H1 (cell line): ENCODE results near the gene S100A13. TPM values are rescaled to one million over a fixed set of nuclear protein-coding genes. Genes with fewer than 3 reads are reported as not detected.

Experiments
- CTCF ChIA-PET: fragments of 300-600 bp; sonication (Branson Sonifier 250); formaldehyde crosslinking; loops from one replicate; lab custom pipeline; 2021; ENCODE audit not compliant: partially characterized antibody; lab: Charles Lee
- POLR2A ChIA-PET: fragments of 300-600 bp; sonication (Branson Sonifier 250); formaldehyde crosslinking; loops from one replicate; lab custom pipeline; 2021; ENCODE audit warnings: inconsistent platforms; ENCODE audit not compliant: partially characterized antibody; lab: Charles Lee
- DNase-seq, 2 experiments: peaks; one replicate each; pipeline versions ENCODE4 v3.0.0 to v3.0.0-alpha.2; 2010 to 2022; ENCODE audit warnings: low spot score in 2 of 2, low read depth in 1 of 2, mixed read lengths in 1 of 2
- FAIRE-seq: peaks from 2 replicates; lab custom pipeline; 2011; peaks lifted over from hg19 to GRCh38; lab: Jason Lieb, UNC
- H2AFZ ChIP-seq: 2 replicates; pipeline ENCODE4 v1.8.1; 2012; ENCODE audit warnings: low read length, inconsistent platforms
- H2AK5ac ChIP-seq: 2 replicates; pipeline ENCODE4 v1.6.1; 2013; ENCODE audit warnings: low read depth, low read length
- H2BK120ac ChIP-seq: replicated peaks from 2 replicates; pipeline ENCODE3; 2013; ENCODE audit warnings: low read depth, low read length, inconsistent platforms
- H2BK12ac ChIP-seq: 2 replicates; pipeline ENCODE4 v1.6.1; 2013; ENCODE audit warnings: low read depth, low read length
- H2BK15ac ChIP-seq: 2 replicates; pipeline ENCODE4 v1.6.1; 2013; ENCODE audit warnings: low read length
- H2BK20ac ChIP-seq: 2 replicates; pipeline ENCODE4 v1.6.1; 2013; ENCODE audit warnings: low read length
- H2BK5ac ChIP-seq: 2 replicates; pipeline ENCODE4 v1.6.1; 2013; ENCODE audit warnings: low read depth, low read length
- H3K14ac ChIP-seq: 2 replicates; pipeline ENCODE4 v1.6.1; 2013; ENCODE audit warnings: inconsistent platforms; ENCODE audit not compliant: insufficient read length
- H3K18ac ChIP-seq: 2 replicates; pipeline ENCODE4 v1.6.1; 2013; ENCODE audit warnings: low read length; ENCODE audit errors: extremely low read depth
- H3K23ac ChIP-seq: 2 replicates; pipeline ENCODE4 v1.6.1; 2013; ENCODE audit warnings: inconsistent platforms; ENCODE audit not compliant: insufficient read length
- H3K23me2 ChIP-seq: 2 replicates; pipeline ENCODE4 v1.6.1; 2013; ENCODE audit warnings: low read depth, low read length
- H3K27ac ChIP-seq: 2 replicates; pipeline ENCODE4 v1.6.1; 2011; ENCODE audit warnings: low read depth, low read length, inconsistent platforms
- H3K27me3 ChIP-seq, 4 experiments: replicated peaks in 1 of 4; 1 replicate in 1 of 4; 2 replicates in 3 of 4; pipeline versions ENCODE4 v1.6.1 to v1.8.1; 2011 to 2013; ENCODE audit warnings: low read length in 3 of 4, mild to moderate bottlenecking in 3 of 4, inconsistent platforms in 2 of 4, mixed read lengths in 2 of 4, moderate library complexity in 1 of 4; ENCODE audit not compliant: control insufficient read depth in 3 of 4, insufficient read depth in 3 of 4; ENCODE audit errors: extremely low read depth in 1 of 4
- H3K36me3 ChIP-seq, 4 experiments: 2 replicates each; pipeline versions ENCODE4 v1.6.1 to v1.8.1; 2011 to 2013; ENCODE audit warnings: mild to moderate bottlenecking in 4 of 4, low read length in 3 of 4, moderate library complexity in 2 of 4, control low read depth in 1 of 4, inconsistent platforms in 1 of 4; ENCODE audit not compliant: insufficient read depth in 4 of 4, control insufficient read depth in 2 of 4
- H3K4ac ChIP-seq: replicated peaks from 2 replicates; pipeline ENCODE3; 2013; ENCODE audit warnings: low read length, low read depth, mixed read lengths, inconsistent platforms; ENCODE audit not compliant: insufficient read length
- H3K4me1 ChIP-seq, 4 experiments: replicated peaks in 1 of 4; 1 replicate in 1 of 4; 2 replicates in 3 of 4; pipeline versions ENCODE4 v1.6.1 to v1.8.1; 2011 to 2013; ENCODE audit warnings: low read length in 3 of 4, inconsistent platforms in 2 of 4, mixed read lengths in 1 of 4; ENCODE audit not compliant: insufficient read depth in 4 of 4, control insufficient read depth in 3 of 4
- H3K4me2 ChIP-seq, 2 experiments: 2 replicates each; pipeline versions ENCODE4 v1.6.1 to v1.8.1; 2011 to 2013; ENCODE audit warnings: low read depth in 2 of 2, low read length in 2 of 2, control low read depth in 1 of 2, inconsistent platforms in 1 of 2, mild to moderate bottlenecking in 1 of 2; ENCODE audit not compliant: insufficient read depth in 1 of 2
- H3K4me3 ChIP-seq, 4 experiments: fragments of 200-600, 300-600 bp in 1 of 4; sonication (generic), shearing (Covaris generic), sonication (Bioruptor Twin) in 1 of 4; 2 replicates each; pipeline versions ENCODE4 v1.5.1 to v1.8.1; 2011 to 2016; ENCODE audit warnings: low read length in 4 of 4, low read depth in 3 of 4, control low read depth in 2 of 4, inconsistent platforms in 2 of 4, mild to moderate bottlenecking in 2 of 4, mixed read lengths in 1 of 4, moderate library complexity in 1 of 4; ENCODE audit not compliant: insufficient read depth in 2 of 4; ENCODE audit errors: extremely low read depth in 1 of 4
- H3K56ac ChIP-seq: replicated peaks from 2 replicates; pipeline ENCODE3; 2013; ENCODE audit warnings: low read depth, mild to moderate bottlenecking, mixed read lengths, low read length, inconsistent platforms; ENCODE audit not compliant: insufficient read length
- H3K79me1 ChIP-seq: 2 replicates; pipeline ENCODE4 v1.6.1; 2013; ENCODE audit warnings: low read depth, low read length, control low read depth
- H3K79me2 ChIP-seq, 2 experiments: 2 replicates each; pipeline versions ENCODE4 v1.6.1 to v1.8.1; 2012 to 2013; ENCODE audit warnings: low read length in 2 of 2, mild to moderate bottlenecking in 2 of 2, inconsistent platforms in 1 of 2; ENCODE audit not compliant: insufficient read depth in 2 of 2, control insufficient read depth in 1 of 2
- H3K9ac ChIP-seq, 4 experiments: replicated peaks in 1 of 4; 1 replicate in 1 of 4; 2 replicates in 3 of 4; pipeline versions ENCODE4 v1.6.1 to v1.8.1; 2011 to 2013; ENCODE audit warnings: low read depth in 3 of 4, low read length in 3 of 4, control low read depth in 2 of 4, mild to moderate bottlenecking in 2 of 4, moderate library complexity in 2 of 4, inconsistent platforms in 1 of 4; ENCODE audit errors: extremely low read depth in 1 of 4
- H3K9me3 ChIP-seq, 2 experiments: 2 replicates each; pipeline versions ENCODE4 v1.6.1 to v1.8.1; 2012 to 2013; ENCODE audit warnings: mild to moderate bottlenecking in 2 of 2, moderate library complexity in 2 of 2, control low read depth in 1 of 2, inconsistent platforms in 1 of 2, low read depth in 1 of 2, low read length in 1 of 2, mixed read lengths in 1 of 2; ENCODE audit not compliant: insufficient read depth in 2 of 2
- H4K20me1 ChIP-seq, 2 experiments: replicated peaks in 1 of 2; 2 replicates each; pipeline versions ENCODE3 to v1.8.1; 2011 to 2013; ENCODE audit warnings: inconsistent platforms in 2 of 2, low read length in 2 of 2, mild to moderate bottlenecking in 1 of 2; ENCODE audit not compliant: insufficient read depth in 2 of 2, control insufficient read depth in 1 of 2
- H4K5ac ChIP-seq: 2 replicates; pipeline ENCODE4 v1.6.1; 2013; ENCODE audit warnings: low read length, low read depth, mixed read lengths, inconsistent platforms; ENCODE audit not compliant: insufficient read length
- H4K8ac ChIP-seq: 2 replicates; pipeline ENCODE4 v1.8.0; 2013; ENCODE audit warnings: mild to moderate bottlenecking, moderate library complexity, low read length, inconsistent platforms; ENCODE audit not compliant: insufficient read depth; ENCODE audit errors: extremely low read depth
- H4K91ac ChIP-seq: replicated peaks from 2 replicates; pipeline ENCODE3; 2013; ENCODE audit warnings: low read length, mixed read lengths, inconsistent platforms; ENCODE audit not compliant: insufficient read length
- CHD1 ChIP-seq: IDR thresholded peaks from 2 replicates; pipeline ENCODE4 v1.6.1; 2012; ENCODE audit warnings: low read depth, low read length, improper control_type of control experiment
- CREB1 ChIP-seq: IDR thresholded peaks from 2 replicates; pipeline ENCODE4 v1.6.1; 2012; ENCODE audit warnings: inconsistent platforms
- FOSL1 ChIP-seq: IDR thresholded peaks from 2 replicates; pipeline ENCODE4 v1.6.1; 2011; ENCODE audit warnings: mild to moderate bottlenecking, low read depth, low read length, moderate library complexity; ENCODE audit not compliant: insufficient read depth
- KDM5A ChIP-seq: fragments of 200-600 bp; IDR thresholded peaks from 2 replicates; pipeline ENCODE4 v1.7.1; 2012; ENCODE audit warnings: mild to moderate bottlenecking, low read length, inconsistent platforms, mixed read lengths
- RAD21 ChIP-seq, 2 experiments: IDR thresholded peaks in 1 of 2; conservative IDR thresholded peaks in 1 of 2; 2 replicates each; pipeline ENCODE4 v1.6.1; 2011; ENCODE audit warnings: low read depth in 2 of 2, low read length in 2 of 2, improper control_type of control experiment in 1 of 2, inconsistent platforms in 1 of 2, mild to moderate bottlenecking in 1 of 2, moderate library complexity in 1 of 2
- RXRA ChIP-seq: IDR thresholded peaks from 2 replicates; pipeline ENCODE4 v1.6.1; 2011; ENCODE audit warnings: low read depth, mild to moderate bottlenecking, low read length, moderate library complexity; ENCODE audit not compliant: insufficient read depth
- SUZ12 ChIP-seq: fragments of 200-600 bp; sonication (generic); IDR thresholded peaks from 2 replicates; pipeline ENCODE4 v1.6.1; 2012; ENCODE audit warnings: mild to moderate bottlenecking, inconsistent platforms, low read length, moderate library complexity, mixed read lengths
- TEAD4 ChIP-seq: IDR thresholded peaks from 2 replicates; pipeline ENCODE4 v1.6.1; 2012; ENCODE audit warnings: low read depth, low read length, inconsistent platforms, mixed read lengths
- USF2 ChIP-seq: IDR thresholded peaks from 2 replicates; pipeline ENCODE4 v1.6.1; 2011; ENCODE audit warnings: low read length, improper control_type of control experiment
- WGBS, 2 experiments: shearing (Covaris generic) in 1 of 2; methylation state at CpG; one replicate each; pipeline versions ENCODE4 v1.1.6 to v1.1.7; 2013 to 2015; ENCODE audit warnings: low lambda C conversion rate in 2 of 2, mixed read lengths in 2 of 2, inconsistent platforms in 1 of 2, low coverage in 1 of 2, missing lambda C conversion rate in 1 of 2; ENCODE audit not compliant: insufficient replicate concordance in 2 of 2, insufficient coverage in 1 of 2, insufficient read length in 1 of 2; ENCODE audit errors: extremely low coverage in 1 of 2, missing lambda C conversion rate in 1 of 2; 5-methylcytosine and 5-hydroxymethylcytosine counted together
- polyA plus RNA-seq, 7 experiments: library from polyadenylated mRNA; depleted of rRNA in 3 of 7; stranded (reverse) in 5 of 7; unstranded in 2 of 7; fragments of >200 nt in 5 of 7; fragments of 200-250 nt in 2 of 7; gene quantifications; 1 replicate in 5 of 7; 2 replicates in 1 of 7; 4 replicates in 1 of 7; pipeline versions ENCODE4 v1.2.1 to v1.2.3, GENCODE V29; 2011 to 2013; ENCODE audit warnings: missing spikeins in 2 of 7, mixed read lengths in 2 of 7
- total RNA-seq: library from RNA; stranded (reverse); fragmentation: NEBNext Ultra II Directional; extraction: Animal tissue kit (Norgen Biotek cat#: 25700); gene quantifications from 2 replicates; pipeline ENCODE4 v1.2.1, GENCODE V29; 2021

Gene S100A13
- total and polyA plus RNA-seq, 2 of the 8 experiments (the other 6 are each of a cell fraction or from before 2014, with no cell fraction given) = 63.6 to 127 TPM

DNA sequence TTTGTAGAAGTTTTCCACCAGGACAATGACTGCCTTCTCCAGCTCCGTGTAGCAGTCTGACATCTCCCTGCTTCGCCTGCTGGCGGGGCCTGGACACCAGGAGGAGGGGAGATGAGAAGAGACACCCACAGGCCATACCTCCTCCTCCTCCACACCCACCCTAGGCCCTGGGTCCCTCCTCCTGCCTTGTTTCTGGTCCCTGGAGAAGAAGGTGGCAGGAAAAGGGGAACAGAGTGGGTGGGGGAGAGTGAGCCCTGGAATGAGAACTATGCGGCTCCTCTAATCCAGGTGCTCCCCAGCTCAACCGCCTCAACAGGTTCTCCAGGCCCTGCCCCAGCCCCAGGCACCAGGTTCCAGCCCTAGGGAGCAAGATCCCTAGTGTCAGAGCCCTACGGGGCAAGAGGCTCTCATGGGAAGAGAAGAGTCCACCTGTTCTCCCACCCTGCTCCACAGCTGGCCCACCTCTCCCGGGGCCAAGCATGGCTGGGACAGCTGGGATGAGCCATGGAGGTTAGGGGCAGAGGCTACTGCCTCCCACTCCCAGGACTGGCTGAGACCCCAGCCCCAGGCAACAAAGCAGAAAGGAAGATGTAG lies 19.1 kb downstream of the S100A13 start:
- Histone ChIP-seq H4K5ac (no peak overlapping the region), H2BK120ac (no peak overlapping the region), H4K91ac (peak overlapping the region; percentile 75), H3K79me1 (no peaks in the 10 kb centered on the region), H3K14ac (no peak overlapping the region), H3K23me2 (peaks cover 3% of the 10 kb centered on the region; the same call in 1 of the 2 replicates), H3K23ac (no peak overlapping the region), H2AFZ (no peak overlapping the region), H3K56ac (no peak overlapping the region), H3K36me3 (no peaks in the 10 kb centered on the region), H2AK5ac (peak overlapping the region; percentile 11; the same call in 1 of the 2 replicates), H2BK12ac (peak overlapping the region; percentile 92; the same call in 1 of the 2 replicates), H2BK5ac (peak overlapping the region; percentile 79; the same call in 1 of the 2 replicates), H4K8ac (no peak overlapping the region), H3K27ac (no peak overlapping the region), H3K4ac (no peak overlapping the region), H3K9me3 (no peaks in the 10 kb centered on the region), H4K20me1 (no peaks in the 10 kb centered on the region), H3K4me1 (peaks cover 0 to 32% (median 20%) of the 10 kb centered on the region in 4 experiments; a peak in 6 of 7 replicates), H2BK20ac (no peak overlapping the region), H2BK15ac (peak overlapping the region; percentile 95; the same call in 1 of the 2 replicates), H3K18ac (peak overlapping the region; percentile 38; the same call in 1 of the 2 replicates), H3K4me2 (peak overlapping the region in 1 of 2 experiments; percentile 22; a peak in 1 of 4 replicates), H3K4me3 (no peak overlapping the region), H3K9ac (no peak overlapping the region), H3K79me2 (no peaks in the 10 kb centered on the region), H3K27me3 (no peaks in the 10 kb centered on the region; a peak in 1 of 7 replicates)
- FAIRE-seq (no peak), DNase-seq (no peak)
- POLR2A ChIA-PET = interaction anchor here (0.9 to 15.3 kb wide), 5 partner anchors 9 to 382 kb away, joined by 3 to 261 read pairs (median 3); partner anchors contain the start of genes CHTOP, RPS27, S100A1 and S100A13
- 87% methylated on average over 7 of the region's 7 CpGs; no CpG with 5 or more reads in 1 of the 2 experiments for WGBS, 2 experiments
- CTCF ChIA-PET = interaction anchor here (1.0 to 15.9 kb wide), 7 partner anchors 8 to 373 kb away, joined by 3 to 224 read pairs (median 13); partner anchors contain the start of genes S100A13 and S100A14
- TF ChIP-seq RXRA = no peak
- TF ChIP-seq TEAD4 = 0 out of 2 replicates have a peak, but pooled peaks have one; percentile 10
- no peak for TF ChIP-seq CHD1
- no peak for TF ChIP-seq RAD21 (IDR thresholded peaks at IDR 0.05 in 1 of 2, conservative IDR thresholded peaks at IDR 0.05 in 1 of 2; ENCODE audit: low read depth in 2 of 2, low read length in 2 of 2)
- TF ChIP-seq SUZ12 = no peak
- no peak for TF ChIP-seq USF2
- no peak for TF ChIP-seq FOSL1
- TF ChIP-seq KDM5A = no peak
- no peak for TF ChIP-seq CREB1
